ENCODE data around the gene PKP4.
"Not testable (repeated sequence)": the region's sequence is repeated elsewhere in the genome, so short reads cannot be mapped to it uniquely, and the experiment has no call there.

The PKP4 gene

GRCh38 chr2:158473719-158474392, 17.1 kb downstream of the PKP4 start:
- DNase-seq = no peak

GRCh38 chr2:158474526-158475011, 17.8 kb downstream of the PKP4 start:
- DNase-seq = not testable (repeated sequence)

GRCh38 chr2:158477202-158477601, 20.4 kb downstream of the PKP4 start:
- no peak for DNase-seq

GRCh38 chr2:158478237-158478636, 21.5 kb downstream of the PKP4 start:
- no peak for DNase-seq

- DNase-seq = no peak
These were observed 22.1 kb downstream of the PKP4 start for GRCh38 chr2:158478816-158479215.

GRCh38 chr2:158481116-158481515, 24.4 kb downstream of the PKP4 start:
- DNase-seq = no peak

- no peak for DNase-seq
These were observed 25.8 kb downstream of the PKP4 start for GRCh38 chr2:158482594-158482993.

GRCh38 chr2:158484892-158485556, 28.3 kb downstream of the PKP4 start:
- DNase-seq = no peak

GRCh38 chr2:158486150-158486969, 29.6 kb downstream of the PKP4 start:
- no peak for DNase-seq

- DNase-seq = no peak
These were observed 30.2 kb downstream of the PKP4 start for GRCh38 chr2:158486970-158487325.

- DNase-seq = no peak
These were observed 30.7 kb downstream of the PKP4 start for GRCh38 chr2:158487419-158487818.

GRCh38 chr2:158488442-158489216, 31.9 kb downstream of the PKP4 start:
- no peak for DNase-seq

- DNase-seq = no peak
These were observed 32.8 kb downstream of the PKP4 start for GRCh38 chr2:158489366-158490112.

- DNase-seq = no peak
These were observed 34.3 kb downstream of the PKP4 start for GRCh38 chr2:158491072-158491471.

- no peak for DNase-seq
These were observed 36.7 kb downstream of the PKP4 start for GRCh38 chr2:158493458-158493857.

GRCh38 chr2:158495175-158495574, 38.4 kb downstream of the PKP4 start:
- DNase-seq = no peak

GRCh38 chr2:158496986-158497385, 40.2 kb downstream of the PKP4 start:
- DNase-seq = no peak

- DNase-seq = no peak
These were observed 40.7 kb downstream of the PKP4 start for GRCh38 chr2:158497486-158497885.

GRCh38 chr2:158498043-158498748, 41.4 kb downstream of the PKP4 start:
- no peak for DNase-seq

- no peak for DNase-seq
These were observed 42.0 kb downstream of the PKP4 start for GRCh38 chr2:158498749-158499136.

- DNase-seq = no peak
These were observed 42.6 kb downstream of the PKP4 start for GRCh38 chr2:158499383-158499782.

GRCh38 chr2:158500333-158500732, 43.6 kb downstream of the PKP4 start:
- no peak for DNase-seq
